Stimulated activated CD8-positive, alpha-beta memory T cell treated with anti-CD3 and anti-CD28 coated beads, Interleukin-12 subunit alpha, Interleukin-12 subunit beta, amount 100 ng/mL, for 24 hours (primary cell): ENCODE results near the gene PRDM15.
"Not testable (repeated sequence)": the region's sequence is repeated elsewhere in the genome, so short reads cannot be mapped to it uniquely, and the experiment has no call there.

Experiments used
- DNase-seq: peaks from one replicate; pipeline ENCODE4 v3.0.0-alpha.2; 2020; ENCODE audit errors: extremely low read depth

PRDM15 gene

GRCh38 chr21:41805643-41806042, 73.5 kb downstream of the PRDM15 start:
- DNase-seq: no peak

GRCh38 chr21:41805038-41805437, 74.1 kb downstream of the PRDM15 start:
- DNase-seq: no peak

GRCh38 chr21:41804381-41804780, 74.8 kb downstream of the PRDM15 start:
- DNase-seq: no peak

GRCh38 chr21:41803316-41803715, 75.8 kb downstream of the PRDM15 start:
- no peak for DNase-seq

GRCh38 chr21:41802684-41803083, 76.5 kb downstream of the PRDM15 start:
- DNase-seq: no peak

GRCh38 chr21:41802198-41802584, 77.0 kb downstream of the PRDM15 start:
- no peak for DNase-seq

- no peak for DNase-seq
Measured at GRCh38 chr21:41801321-41802197, 77.6 kb downstream of the PRDM15 start.

- DNase-seq: no peak
Measured at GRCh38 chr21:41800425-41801320, 78.5 kb downstream of the PRDM15 start.

- no peak for DNase-seq
Measured at GRCh38 chr21:41799763-41800162, 79.4 kb downstream of the PRDM15 start.

- no peak for DNase-seq
Measured at GRCh38 chr21:41798326-41798725, 80.8 kb downstream of the PRDM15 start.

GRCh38 chr21:41796476-41797080, 82.6 kb downstream of the PRDM15 start:
- DNase-seq: no peak

GRCh38 chr21:41795726-41796125, 83.4 kb downstream of the PRDM15 start:
- DNase-seq: no peak

- no peak for DNase-seq
Measured at GRCh38 chr21:41794600-41794999, 84.5 kb downstream of the PRDM15 start.

GRCh38 chr21:41792711-41793110, 86.4 kb downstream of the PRDM15 start:
- no peak for DNase-seq

- no peak for DNase-seq
Measured at GRCh38 chr21:41786509-41786987, 92.6 kb downstream of the PRDM15 start.

GRCh38 chr21:41785262-41785661, 93.9 kb downstream of the PRDM15 start:
- DNase-seq: not testable (repeated sequence)

GRCh38 chr21:41784456-41785102, 94.6 kb downstream of the PRDM15 start:
- DNase-seq: no peak

GRCh38 chr21:41783476-41784180, 95.5 kb downstream of the PRDM15 start:
- no peak for DNase-seq

- DNase-seq: no peak
Measured at GRCh38 chr21:41781050-41781410, 98.1 kb downstream of the PRDM15 start.

- DNase-seq: no peak
Measured at GRCh38 chr21:41780337-41781049, 98.7 kb downstream of the PRDM15 start.
